Activated CD8-positive, alpha-beta T cell treated with anti-CD3 and anti-CD28 coated beads for 36 hours (primary cell): Measurements from ENCODE around the gene BBS12. TPM values are rescaled to one million over a fixed set of nuclear protein-coding genes. Genes with fewer than 3 reads are reported as not detected.

Experiments used
- ATAC-seq: fragments of 200-7000 bp; cut with Tn5 transposase; one replicate; pipeline ENCODE4 v1.10.0; 2021; ENCODE audit warnings: mild to moderate bottlenecking, moderate library complexity
- CTCF ChIA-PET: fragments of 350-600 bp; sonication (Branson Sonifier 250); formaldehyde crosslinking; loops from one replicate; lab custom pipeline; 2021; ENCODE audit warnings: antibody characterized with exemption; lab: Charles Lee
- POLR2A ChIA-PET: fragments of 350-600 bp; sonication (Branson Sonifier 250); formaldehyde crosslinking; loops from one replicate; lab custom pipeline; 2021; ENCODE audit warnings: antibody characterized with exemption; lab: Charles Lee
- DNase-seq: peaks from one replicate; pipeline ENCODE4 v3.0.0-alpha.2; 2020
- H3K27ac Mint-ChIP-seq: one replicate; pipeline ENCODE4 v1.8.0; 2021; ENCODE audit warnings: mild to moderate bottlenecking, mixed read lengths
- H3K27me3 Mint-ChIP-seq: one replicate; pipeline ENCODE4 v1.8.0; 2021; ENCODE audit warnings: mixed read lengths
- H3K36me3 Mint-ChIP-seq: one replicate; pipeline ENCODE4 v1.8.0; 2021; ENCODE audit warnings: low read depth, mixed read lengths
- H3K4me1 Mint-ChIP-seq: one replicate; pipeline ENCODE4 v1.8.0; 2021; ENCODE audit warnings: low read depth, mixed read lengths
- H3K4me3 Mint-ChIP-seq: one replicate; pipeline ENCODE4 v1.8.0; 2021; ENCODE audit warnings: mild to moderate bottlenecking, moderate library complexity, mixed read lengths
- H3K9me3 Mint-ChIP-seq: one replicate; pipeline ENCODE4 v1.8.0; 2021; ENCODE audit warnings: mixed read lengths
- intact Hi-C: fragments of 100-400 bp; cut with micrococcal nuclease; formaldehyde crosslinking; loops from one replicate; pipeline ENCODE4 v1.10.0; 2022
- total RNA-seq, 2 experiments: library from RNA; stranded (reverse); gene quantifications; one replicate each; pipeline ENCODE4 v1.2.3, GENCODE V29; 2021
- TF ChIP-seq, protein P1 (sequence below): fragments of 200-600 bp; IDR thresholded peaks from one replicate; pipeline ENCODE4 v1.8.0; 2022; ENCODE audit warnings: antibody characterized with exemption, mild to moderate bottlenecking

BBS12 gene
- total RNA-seq, 2 experiments from 2014 or later = 0.74 to 0.89 TPM

DNA sequence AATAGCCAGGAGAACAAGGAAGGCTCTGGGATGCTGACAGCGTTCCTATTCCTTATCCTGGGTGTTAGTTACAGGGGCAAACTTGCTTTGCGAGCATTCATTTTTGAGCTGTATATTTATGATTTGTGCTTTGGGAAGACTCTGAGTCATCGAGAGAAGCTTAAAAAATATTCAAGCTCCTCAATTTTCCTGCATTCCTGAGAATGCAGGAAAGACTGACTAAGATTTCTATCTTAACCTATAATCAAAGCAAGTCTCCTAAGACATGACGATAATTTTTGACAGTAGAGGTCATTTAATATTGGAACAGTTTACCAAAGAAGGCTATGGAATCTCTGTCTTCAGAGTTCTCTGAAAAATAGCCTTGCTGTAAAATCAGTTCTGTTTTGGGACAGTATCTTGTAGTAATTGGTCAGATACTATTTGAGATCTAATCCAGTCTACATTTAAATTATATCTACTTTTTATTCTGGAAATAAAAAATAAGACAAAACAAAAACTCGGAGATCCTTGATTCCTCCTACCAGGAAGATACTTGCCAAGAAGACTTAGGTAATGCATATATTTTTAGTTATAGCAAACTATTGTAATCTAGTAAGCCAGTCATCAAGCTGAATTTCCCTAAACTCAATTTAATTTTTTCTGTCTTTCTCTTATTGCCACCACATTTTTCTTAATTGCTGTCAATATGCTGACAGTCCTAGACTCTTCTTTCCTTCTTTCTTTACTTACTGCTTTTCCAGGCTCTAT, 31.7 kb downstream of the BBS12 start:
- TF ChIP-seq, protein P1, sequence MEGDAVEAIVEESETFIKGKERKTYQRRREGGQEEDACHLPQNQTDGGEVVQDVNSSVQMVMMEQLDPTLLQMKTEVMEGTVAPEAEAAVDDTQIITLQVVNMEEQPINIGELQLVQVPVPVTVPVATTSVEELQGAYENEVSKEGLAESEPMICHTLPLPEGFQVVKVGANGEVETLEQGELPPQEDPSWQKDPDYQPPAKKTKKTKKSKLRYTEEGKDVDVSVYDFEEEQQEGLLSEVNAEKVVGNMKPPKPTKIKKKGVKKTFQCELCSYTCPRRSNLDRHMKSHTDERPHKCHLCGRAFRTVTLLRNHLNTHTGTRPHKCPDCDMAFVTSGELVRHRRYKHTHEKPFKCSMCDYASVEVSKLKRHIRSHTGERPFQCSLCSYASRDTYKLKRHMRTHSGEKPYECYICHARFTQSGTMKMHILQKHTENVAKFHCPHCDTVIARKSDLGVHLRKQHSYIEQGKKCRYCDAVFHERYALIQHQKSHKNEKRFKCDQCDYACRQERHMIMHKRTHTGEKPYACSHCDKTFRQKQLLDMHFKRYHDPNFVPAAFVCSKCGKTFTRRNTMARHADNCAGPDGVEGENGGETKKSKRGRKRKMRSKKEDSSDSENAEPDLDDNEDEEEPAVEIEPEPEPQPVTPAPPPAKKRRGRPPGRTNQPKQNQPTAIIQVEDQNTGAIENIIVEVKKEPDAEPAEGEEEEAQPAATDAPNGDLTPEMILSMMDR = no peak
- intact Hi-C loops = no loop called here
- no peaks in the 10 kb centered on the region for H3K36me3 Mint-ChIP-seq
- CTCF ChIA-PET = interaction anchor here (1.2 kb wide), 1 partner anchor 22 kb away, joined by 3 read pairs; no protein-coding TSS in a partner anchor
- ATAC-seq = no peak
- H3K27ac Mint-ChIP-seq = no peak overlapping the region
- H3K4me3 Mint-ChIP-seq = no peak overlapping the region
- H3K27me3 Mint-ChIP-seq = peaks cover 1% of the 10 kb centered on the region
- H3K9me3 Mint-ChIP-seq = no peaks in the 10 kb centered on the region
- H3K4me1 Mint-ChIP-seq = peaks cover 29% of the 10 kb centered on the region
- POLR2A ChIA-PET = no interaction called here
- DNase-seq = no peak

DNA sequence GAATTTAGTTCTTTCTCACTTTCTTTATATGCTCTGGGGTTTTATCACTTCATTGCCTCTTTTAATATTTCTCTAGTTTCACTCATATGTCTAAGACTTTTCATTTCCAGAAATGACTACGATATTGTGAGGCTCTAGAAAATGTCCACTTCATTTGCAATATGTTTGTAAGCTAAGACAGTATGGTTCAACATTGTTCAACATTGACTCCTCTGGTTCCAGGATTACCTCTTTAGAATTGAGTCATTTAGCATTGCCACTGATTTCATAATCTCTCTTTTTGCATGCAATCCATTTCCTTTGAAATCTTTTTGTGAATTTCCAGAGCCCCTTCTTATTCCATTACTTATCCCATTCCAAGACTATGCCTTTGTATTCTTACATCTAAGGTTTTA, 32.3 kb downstream of the BBS12 start:
- intact Hi-C loops = no loop called here
- POLR2A ChIA-PET = no interaction called here
- TF ChIP-seq, protein P1 = no peak
- Mint-ChIP-seq H3K36me3 (no peaks in the 10 kb centered on the region), H3K27ac (no peak overlapping the region), H3K9me3 (no peaks in the 10 kb centered on the region), H3K4me3 (no peak overlapping the region), H3K4me1 (peaks cover 29% of the 10 kb centered on the region), H3K27me3 (no peaks in the 10 kb centered on the region)
- CTCF ChIA-PET = interaction anchor here (1.2 kb wide), 1 partner anchor 22 kb away, joined by 3 read pairs; no protein-coding TSS in a partner anchor
- DNase-seq (no peak), ATAC-seq (peak; percentile 83)

DNA sequence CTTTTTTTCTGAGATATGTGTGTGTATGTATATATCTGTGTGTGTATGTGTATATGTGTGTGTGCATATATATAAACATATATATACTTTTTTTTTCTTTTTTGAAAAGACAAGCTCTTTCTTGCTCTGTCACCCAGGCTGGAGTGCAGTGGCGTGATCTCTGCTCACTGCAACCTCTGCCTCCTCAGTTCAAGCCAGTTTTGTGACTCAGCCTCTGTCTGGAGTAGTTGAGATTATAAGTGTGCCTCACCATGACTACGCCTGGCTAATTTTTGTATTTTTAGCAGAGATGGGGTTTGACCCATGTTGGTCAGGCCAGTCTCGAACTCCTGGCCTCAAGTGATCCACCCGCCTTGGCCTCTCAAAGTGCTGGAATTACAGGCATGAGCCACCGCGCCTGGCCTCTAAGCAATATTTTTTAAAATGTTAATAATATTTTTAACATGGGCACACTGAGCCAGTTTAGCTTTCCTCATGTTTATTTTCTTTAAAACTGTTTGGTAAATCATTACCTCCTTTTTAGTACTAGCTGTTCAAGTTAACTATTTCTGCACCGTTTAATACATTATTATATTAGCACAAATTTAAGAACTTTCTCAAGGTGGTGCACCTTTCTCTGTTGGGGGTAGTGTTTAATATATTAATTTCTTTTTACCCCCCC, 33.3 kb downstream of the BBS12 start:
- no peak overlapping the region for H3K27ac Mint-ChIP-seq
- TF ChIP-seq, protein P1 = no peak
- no peaks in the 10 kb centered on the region for H3K9me3 Mint-ChIP-seq
- H3K4me3 Mint-ChIP-seq = no peak overlapping the region
- H3K27me3 Mint-ChIP-seq = no peaks in the 10 kb centered on the region
- intact Hi-C loops = no loop called here
- H3K4me1 Mint-ChIP-seq = peaks cover 29% of the 10 kb centered on the region
- peak; percentile 48 for ATAC-seq
- POLR2A ChIA-PET = no interaction called here
- CTCF ChIA-PET = interaction anchor here (0.9 to 3.8 kb wide), 3 partner anchors 8 to 23 kb away, joined by 3 to 21 read pairs (median 4); no protein-coding TSS in a partner anchor
- H3K36me3 Mint-ChIP-seq = no peaks in the 10 kb centered on the region
- no peak for DNase-seq

DNA sequence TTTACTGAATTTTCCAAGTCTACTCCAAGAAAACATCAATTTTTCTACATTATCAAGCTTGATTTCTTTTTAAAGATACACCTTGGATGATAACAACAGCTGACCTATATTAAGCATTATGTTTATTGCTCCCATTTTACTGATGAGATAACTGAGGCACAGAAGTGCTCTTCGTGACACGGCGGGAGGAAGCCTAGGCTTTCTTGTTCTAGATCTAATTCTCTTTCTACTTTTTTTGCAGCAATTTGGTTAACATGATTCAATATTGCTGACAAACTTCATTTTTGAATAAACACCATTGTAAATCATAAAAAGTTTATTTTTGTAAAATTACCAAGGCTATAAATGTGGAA, 33.8 kb downstream of the BBS12 start:
- ATAC-seq = no peak
- intact Hi-C loops = no loop called here
- POLR2A ChIA-PET = interaction anchor here (0.8 kb wide), 1 partner anchor 10 kb away, joined by 3 read pairs; no protein-coding TSS in a partner anchor
- peaks cover 28% of the 10 kb centered on the region for H3K4me1 Mint-ChIP-seq
- no peaks in the 10 kb centered on the region for H3K36me3 Mint-ChIP-seq
- H3K27me3 Mint-ChIP-seq = no peaks in the 10 kb centered on the region
- H3K4me3 Mint-ChIP-seq = no peak overlapping the region
- CTCF ChIA-PET = interaction anchor here (0.9 to 3.8 kb wide), 2 partner anchors 9 to 14 kb away, joined by 4 to 21 read pairs; no protein-coding TSS in a partner anchor
- no peaks in the 10 kb centered on the region for H3K9me3 Mint-ChIP-seq
- no peak for DNase-seq
- no peak overlapping the region for H3K27ac Mint-ChIP-seq
- TF ChIP-seq, protein P1 = no peak

DNA sequence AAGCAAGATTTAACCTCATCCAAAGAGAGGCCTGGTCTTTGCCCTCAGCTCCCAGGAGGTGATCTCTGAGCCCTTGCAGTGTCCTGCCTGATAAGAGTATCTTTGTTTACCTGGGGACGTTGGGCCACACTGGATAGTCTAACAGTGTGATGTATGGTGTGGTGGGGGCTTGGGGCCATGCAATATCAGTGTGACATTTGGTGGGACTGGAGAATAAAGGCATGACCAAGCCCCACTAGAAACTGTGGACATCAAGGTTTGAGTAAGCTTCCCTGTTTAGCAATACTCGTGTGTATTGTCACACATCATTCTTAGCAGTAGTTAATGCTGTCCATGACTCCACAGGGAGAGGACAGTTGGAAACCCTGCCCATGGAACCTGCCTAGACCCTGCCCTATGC, 34.4 kb downstream of the BBS12 start:
- no peak for DNase-seq
- Mint-ChIP-seq H3K27ac (no peak overlapping the region), H3K36me3 (no peaks in the 10 kb centered on the region), H3K4me3 (no peak overlapping the region), H3K4me1 (peaks cover 24% of the 10 kb centered on the region), H3K9me3 (no peaks in the 10 kb centered on the region), H3K27me3 (peaks cover 2% of the 10 kb centered on the region)
- ChIA-PET POLR2A (interaction anchor here (0.8 kb wide), 1 partner anchor 10 kb away, joined by 3 read pairs; no protein-coding TSS in a partner anchor), CTCF (interaction anchor here (0.9 to 3.8 kb wide), 3 partner anchors 9 to 148 kb away, joined by 3 to 21 read pairs (median 4); no protein-coding TSS in a partner anchor)
- ATAC-seq = no peak
- intact Hi-C loops = no loop called here
- TF ChIP-seq, protein P1 = no peak
